ENCODE measurements around the gene OR2A25. TPM values are rescaled to one million over a fixed set of nuclear protein-coding genes. Genes with fewer than 3 reads are reported as not detected.
A peak's percentile ranks its signal among the peaks of the same experiment; 100 is the strongest.

OR2A25 gene
- total and polyA plus RNA-seq, 2 experiments from 2014 or later = not detected

DNA sequence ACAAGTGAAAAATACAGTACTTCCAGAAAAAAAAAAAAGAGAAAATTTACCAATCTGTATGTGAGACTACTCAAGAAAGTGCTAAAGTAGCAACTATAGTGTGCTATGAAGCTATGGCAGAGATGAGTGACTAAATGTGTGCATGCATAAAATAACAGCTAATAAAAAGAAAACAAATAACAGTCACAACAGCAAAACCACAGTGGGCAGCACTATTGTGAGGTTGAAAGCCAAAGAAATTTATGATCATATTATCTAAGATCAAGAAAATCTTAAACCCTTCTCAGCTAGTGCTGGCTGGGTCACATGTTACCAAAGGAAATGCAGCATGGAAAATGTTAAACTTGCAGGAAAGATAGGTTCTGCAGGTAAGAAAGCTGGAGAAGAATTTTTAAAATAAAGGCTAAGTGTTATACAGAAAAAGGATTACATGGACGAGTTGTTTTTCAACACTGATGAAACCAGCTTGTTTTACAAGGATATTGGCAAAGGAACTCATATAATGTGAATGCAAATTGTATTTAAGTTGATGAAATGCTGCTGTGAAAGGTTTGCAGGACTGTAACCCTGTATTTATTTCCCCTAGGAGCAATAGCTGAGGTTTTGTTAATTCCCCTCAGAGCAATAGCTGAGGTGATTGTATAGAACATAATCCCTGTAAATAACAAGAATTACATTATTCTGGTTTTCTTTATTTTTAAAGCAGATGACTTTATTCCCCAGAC lies 36.5 kb upstream of the OR2A25 start:
- Histone ChIP-seq H3K4me2 (peak overlapping the region; percentile 12), H3K4me1 (ENCODE audit: insufficient read depth) (peaks cover 40% of the 10 kb centered on the region), H3K9me2 (replicated peaks; ENCODE audit: insufficient read depth) (no peaks in the 10 kb centered on the region), H3K36me3 (replicated peaks; ENCODE audit: insufficient read depth, low read depth) (no peaks in the 10 kb centered on the region), H4K20me1 (ENCODE audit: insufficient read depth, poor library complexity, severe bottlenecking) (no peaks in the 10 kb centered on the region), H3K4me3 (no peak overlapping the region), H3K9me3 (ENCODE audit: low read depth) (no peaks in the 10 kb centered on the region), H3K27ac (peak overlapping the region; percentile 50), H3K27me3 (no peaks in the 10 kb centered on the region), H3K79me2 (no peaks in the 10 kb centered on the region), H2AFZ (peak overlapping the region; percentile 1)
- TF ChIP-seq EZH2phosphoT487 (IDR thresholded peaks at IDR 0.05; ENCODE audit: low read depth, severe bottlenecking, unreplicated experiment) (no peak), EZH2 (IDR thresholded peaks at IDR 0.05; ENCODE audit: borderline replicate concordance) (no peak), CTCF (IDR thresholded peaks at IDR 0.05; ENCODE audit: poor library complexity) (no peak)
- 64% methylated on average over 1 of the region's 1 CpG for WGBS (ENCODE audit: low lambda C conversion rate, missing lambda C conversion rate)
- DNase-seq (ENCODE audit: low spot score) = no peak

DNA sequence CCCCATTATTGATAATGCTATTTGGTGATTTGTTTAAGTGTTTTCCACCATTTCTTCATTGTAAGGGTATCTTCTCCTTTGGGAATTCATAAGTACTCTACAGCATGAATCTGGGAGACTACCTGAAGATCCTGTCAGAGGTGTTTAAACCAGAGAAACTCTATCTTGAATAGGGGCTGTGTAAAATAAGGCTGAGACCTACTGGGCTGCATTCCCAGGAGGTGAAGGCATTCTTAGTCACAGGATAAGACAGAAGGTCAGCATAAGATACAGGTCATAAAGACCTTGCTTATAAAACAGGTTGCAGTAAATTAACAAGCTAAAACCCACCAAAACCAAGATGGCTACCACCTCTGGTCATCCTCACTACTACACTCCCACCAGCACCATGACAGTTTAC lies 34.2 kb upstream of the OR2A25 start:
- Histone ChIP-seq H3K79me2 (no peaks in the 10 kb centered on the region), H3K27ac (no peak overlapping the region), H4K20me1 (ENCODE audit: insufficient read depth, poor library complexity, severe bottlenecking) (no peaks in the 10 kb centered on the region), H3K4me2 (no peak overlapping the region), H3K9me3 (ENCODE audit: low read depth) (no peaks in the 10 kb centered on the region), H3K9me2 (replicated peaks; ENCODE audit: insufficient read depth) (no peaks in the 10 kb centered on the region), H3K4me3 (no peak overlapping the region), H3K27me3 (no peaks in the 10 kb centered on the region), H3K4me1 (ENCODE audit: insufficient read depth) (peaks cover 33% of the 10 kb centered on the region), H2AFZ (no peak overlapping the region), H3K36me3 (replicated peaks; ENCODE audit: insufficient read depth, low read depth) (no peaks in the 10 kb centered on the region)
- TF ChIP-seq EZH2 (IDR thresholded peaks at IDR 0.05; ENCODE audit: borderline replicate concordance) (no peak), EZH2phosphoT487 (IDR thresholded peaks at IDR 0.05; ENCODE audit: low read depth, severe bottlenecking, unreplicated experiment) (no peak), CTCF (IDR thresholded peaks at IDR 0.05; ENCODE audit: poor library complexity) (no peak)
- DNase-seq (ENCODE audit: low spot score) = no peak

GRCh38 chr7:144036302-144036885 lies 33.2 kb upstream of the OR2A25 start:
- Histone ChIP-seq H3K36me3 (replicated peaks; ENCODE audit: insufficient read depth, low read depth) (no peaks in the 10 kb centered on the region), H3K27ac (no peak overlapping the region), H2AFZ (no peak overlapping the region), H4K20me1 (ENCODE audit: insufficient read depth, poor library complexity, severe bottlenecking) (no peaks in the 10 kb centered on the region), H3K27me3 (no peaks in the 10 kb centered on the region), H3K9me2 (replicated peaks; ENCODE audit: insufficient read depth) (no peaks in the 10 kb centered on the region), H3K4me1 (ENCODE audit: insufficient read depth) (peaks cover 23% of the 10 kb centered on the region), H3K4me3 (no peak overlapping the region), H3K9me3 (ENCODE audit: low read depth) (no peaks in the 10 kb centered on the region), H3K4me2 (no peak overlapping the region), H3K79me2 (no peaks in the 10 kb centered on the region)
- 100% methylated on average over 1 of the region's 1 CpG for WGBS (ENCODE audit: low lambda C conversion rate, missing lambda C conversion rate)
- no peak for TF ChIP-seq EZH2 (IDR thresholded peaks at IDR 0.05; ENCODE audit: borderline replicate concordance)
- no peak for TF ChIP-seq EZH2phosphoT487 (IDR thresholded peaks at IDR 0.05; ENCODE audit: low read depth, severe bottlenecking, unreplicated experiment)
- no peak for TF ChIP-seq CTCF (IDR thresholded peaks at IDR 0.05; ENCODE audit: poor library complexity)
- DNase-seq (ENCODE audit: low spot score) = no peak
